ENCODE results near the gene KIF16B.

DNA sequence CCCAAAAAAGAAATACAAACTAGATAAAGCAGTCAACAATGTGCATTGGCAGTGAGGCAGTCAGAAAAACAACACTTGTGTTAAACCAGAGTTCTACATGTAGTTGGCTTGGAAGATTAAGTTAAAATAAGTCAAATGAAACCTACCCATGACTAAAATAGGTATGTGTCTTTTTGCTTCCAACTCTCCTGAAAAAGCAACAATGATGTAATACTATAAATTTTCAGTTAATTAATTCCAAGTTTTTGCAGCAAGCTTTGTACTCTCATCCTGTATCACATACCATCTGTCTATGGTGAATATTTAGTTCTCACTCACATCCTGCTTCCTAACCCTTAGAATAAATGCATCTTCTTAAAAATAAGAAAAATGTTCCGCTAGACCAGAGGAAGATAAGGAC is 261.5 kb downstream of the KIF16B start:
- TF ChIP-seq, protein P1, sequence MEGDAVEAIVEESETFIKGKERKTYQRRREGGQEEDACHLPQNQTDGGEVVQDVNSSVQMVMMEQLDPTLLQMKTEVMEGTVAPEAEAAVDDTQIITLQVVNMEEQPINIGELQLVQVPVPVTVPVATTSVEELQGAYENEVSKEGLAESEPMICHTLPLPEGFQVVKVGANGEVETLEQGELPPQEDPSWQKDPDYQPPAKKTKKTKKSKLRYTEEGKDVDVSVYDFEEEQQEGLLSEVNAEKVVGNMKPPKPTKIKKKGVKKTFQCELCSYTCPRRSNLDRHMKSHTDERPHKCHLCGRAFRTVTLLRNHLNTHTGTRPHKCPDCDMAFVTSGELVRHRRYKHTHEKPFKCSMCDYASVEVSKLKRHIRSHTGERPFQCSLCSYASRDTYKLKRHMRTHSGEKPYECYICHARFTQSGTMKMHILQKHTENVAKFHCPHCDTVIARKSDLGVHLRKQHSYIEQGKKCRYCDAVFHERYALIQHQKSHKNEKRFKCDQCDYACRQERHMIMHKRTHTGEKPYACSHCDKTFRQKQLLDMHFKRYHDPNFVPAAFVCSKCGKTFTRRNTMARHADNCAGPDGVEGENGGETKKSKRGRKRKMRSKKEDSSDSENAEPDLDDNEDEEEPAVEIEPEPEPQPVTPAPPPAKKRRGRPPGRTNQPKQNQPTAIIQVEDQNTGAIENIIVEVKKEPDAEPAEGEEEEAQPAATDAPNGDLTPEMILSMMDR (IDR thresholded peaks at IDR 0.05): no peak
- no peak for TF ChIP-seq POLR2AphosphoS5 (IDR thresholded peaks at IDR 0.05)
- TF ChIP-seq POLR2A (IDR thresholded peaks at IDR 0.05): no peak

All from breast epithelium (tissue), 3 donors.